ENCODE results near the gene DCAKD. TPM values are rescaled to one million over a fixed set of nuclear protein-coding genes. Genes with fewer than 3 reads are reported as not detected.

Gene DCAKD
- total RNA-seq, 4 donors from 2014 or later, result 19.7 to 44.5 (median 29.8) TPM

GRCh38 chr17:45048795-45049563 lies 2.5 kb downstream of the DCAKD start:
- no peak for TF ChIP-seq CTCF (IDR thresholded peaks at IDR 0.05; ENCODE audit: low read depth)

- no peak for TF ChIP-seq CTCF (IDR thresholded peaks at IDR 0.05; ENCODE audit: low read depth)
Measured at GRCh38 chr17:45046537-45047125, 4.8 kb downstream of the DCAKD start.

GRCh38 chr17:45043813-45044540 lies 7.5 kb downstream of the DCAKD start:
- no peak for TF ChIP-seq CTCF (IDR thresholded peaks at IDR 0.05; ENCODE audit: low read depth)

- no peak for TF ChIP-seq CTCF (IDR thresholded peaks at IDR 0.05; ENCODE audit: low read depth)
Measured at GRCh38 chr17:45042346-45043120, 8.9 kb downstream of the DCAKD start.

GRCh38 chr17:45040459-45040858 lies 11.0 kb downstream of the DCAKD start:
- TF ChIP-seq CTCF (IDR thresholded peaks at IDR 0.05; ENCODE audit: low read depth), result no peak

GRCh38 chr17:45038728-45039634 lies 12.5 kb downstream of the DCAKD start:
- no peak for TF ChIP-seq CTCF (IDR thresholded peaks at IDR 0.05; ENCODE audit: low read depth)
